Mucosa of rectum (tissue), 2 donors: ENCODE measurements around the gene DIS3L2.

Experiments used
- H3K27ac ChIP-seq, 2 donors: one replicate each; pipeline ENCODE4 v1.7.0; 2013; ENCODE audit warnings: inconsistent platforms in 2 of 2, low read depth in 2 of 2, low read length in 2 of 2
- H3K27me3 ChIP-seq, 2 donors: one replicate each; pipeline ENCODE4 v1.7.0; 2013; ENCODE audit warnings: low read length in 2 of 2; ENCODE audit not compliant: control insufficient read depth in 2 of 2, insufficient read depth in 2 of 2
- H3K36me3 ChIP-seq, 2 donors: one replicate each; pipeline ENCODE4 v1.7.0; 2013; ENCODE audit warnings: low read length in 2 of 2; ENCODE audit not compliant: control insufficient read depth in 2 of 2, insufficient read depth in 2 of 2
- H3K4me1 ChIP-seq, 2 donors: one replicate each; pipeline ENCODE4 v1.7.0; 2013; ENCODE audit warnings: low read length in 2 of 2, mild to moderate bottlenecking in 1 of 2; ENCODE audit not compliant: control insufficient read depth in 2 of 2, insufficient read depth in 2 of 2
- H3K4me3 ChIP-seq, 2 donors: one replicate each; pipeline ENCODE4 v1.7.0; 2013; ENCODE audit warnings: low read length in 2 of 2
- H3K9ac ChIP-seq, 2 donors: one replicate each; pipeline ENCODE4 v1.7.0; 2013; ENCODE audit warnings: low read length in 2 of 2, low read depth in 1 of 2, mild to moderate bottlenecking in 1 of 2
- H3K9me3 ChIP-seq, 2 donors: one replicate each; pipeline ENCODE4 v1.7.0; 2013; ENCODE audit warnings: low read length in 2 of 2; ENCODE audit not compliant: control insufficient read depth in 2 of 2
- donor health status: healthy.
- donor health status: Normal muscosa, but diverticular disease.

DIS3L2 gene

GRCh38 chr2:232216028-232216427 is 254.5 kb downstream of the DIS3L2 start:
- no peaks in the 10 kb centered on the region for H3K9me3 ChIP-seq
- H3K4me1 ChIP-seq: peaks cover 0 to 8% of the 10 kb centered on the region in 2 donors
- no peak overlapping the region for H3K27ac ChIP-seq
- H3K27me3 ChIP-seq: no peaks in the 10 kb centered on the region
- H3K4me3 ChIP-seq: no peak overlapping the region
- no peaks in the 10 kb centered on the region for H3K36me3 ChIP-seq
- no peak overlapping the region for H3K9ac ChIP-seq

DNA sequence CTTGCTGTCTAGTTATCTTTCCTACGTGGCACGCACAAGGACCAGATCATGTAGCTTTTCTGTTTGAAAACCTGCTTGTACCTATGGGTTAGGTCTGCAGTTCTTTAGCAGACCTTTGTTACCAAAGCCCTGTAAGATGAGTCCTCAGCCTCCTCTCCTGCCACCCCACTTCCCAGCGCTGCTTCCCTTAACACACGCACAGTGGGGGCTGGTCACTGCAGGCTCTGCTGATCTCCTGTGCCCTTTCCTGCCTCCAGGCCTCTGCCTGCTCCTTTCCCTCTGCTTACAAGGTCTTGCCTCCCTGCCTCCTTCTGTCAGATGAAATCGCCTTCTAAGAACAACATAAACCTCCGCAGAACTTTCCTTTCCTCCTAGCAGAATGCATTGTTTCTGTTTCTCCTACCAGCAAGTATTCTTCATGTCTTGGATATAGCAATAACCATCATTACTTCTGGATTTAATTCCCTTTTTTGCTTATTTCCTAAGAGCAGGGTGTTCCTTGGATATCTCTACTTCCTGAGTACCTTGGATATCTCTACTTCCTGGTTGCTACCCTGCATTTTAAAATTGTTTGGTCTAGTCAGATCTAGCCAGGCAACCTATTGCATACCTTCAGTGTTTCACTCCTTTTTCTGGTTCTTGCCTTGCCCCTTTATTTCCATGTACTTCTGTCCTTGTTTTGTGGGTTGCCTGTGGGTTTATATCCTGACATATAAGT is 257.4 kb downstream of the DIS3L2 start:
- Histone ChIP-seq H3K36me3 (peaks cover 0 to 3% of the 10 kb centered on the region in 2 donors), H3K9ac (no peak overlapping the region), H3K27me3 (no peaks in the 10 kb centered on the region), H3K27ac (no peak overlapping the region), H3K9me3 (no peaks in the 10 kb centered on the region), H3K4me3 (no peak overlapping the region), H3K4me1 (peaks cover 0 to 4% of the 10 kb centered on the region in 2 donors)

DNA sequence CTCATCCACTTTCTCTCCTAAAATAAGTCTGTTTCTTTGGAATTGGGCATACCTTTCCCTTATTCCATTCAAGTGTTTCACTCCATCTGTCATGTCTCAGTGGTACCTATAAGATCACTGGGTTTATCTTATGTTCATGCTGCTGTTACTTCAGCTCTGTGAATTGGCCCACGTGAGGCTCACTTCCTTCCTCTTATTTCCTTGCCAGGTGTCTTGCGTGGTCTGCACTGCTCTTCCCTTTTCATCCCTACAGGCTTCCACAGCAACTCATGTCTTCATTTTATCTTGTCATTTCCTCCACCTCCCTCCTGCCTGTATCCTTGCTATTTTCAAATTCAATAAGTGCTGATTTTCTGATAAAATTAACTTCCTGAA is 258.0 kb downstream of the DIS3L2 start:
- no peaks in the 10 kb centered on the region for H3K9me3 ChIP-seq

DNA sequence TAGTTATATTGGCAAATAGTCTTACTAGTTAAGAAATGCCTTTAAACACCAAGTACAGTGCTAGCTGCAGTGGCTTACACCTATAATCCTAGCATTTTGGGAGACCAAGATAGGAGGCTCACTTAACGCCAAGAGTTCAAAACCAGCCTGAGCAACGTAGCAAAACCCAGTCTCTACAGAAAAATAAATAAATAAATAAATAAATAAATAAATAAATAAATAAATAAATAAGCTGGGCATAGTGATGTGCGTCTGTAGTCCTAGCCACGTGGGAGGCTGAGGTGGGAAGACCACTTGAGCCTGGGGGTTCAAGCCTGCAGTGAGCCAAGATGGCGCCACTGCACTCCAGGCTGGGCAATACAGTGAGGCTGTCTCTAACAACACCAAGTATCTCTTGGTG is 258.4 kb downstream of the DIS3L2 start:
- no peaks in the 10 kb centered on the region for H3K9me3 ChIP-seq
- peaks cover 0 to 4% of the 10 kb centered on the region in 2 donors for H3K4me1 ChIP-seq
- no peaks in the 10 kb centered on the region for H3K27me3 ChIP-seq
- no peak overlapping the region for H3K4me3 ChIP-seq
- H3K9ac ChIP-seq: no peak overlapping the region
- H3K27ac ChIP-seq: no peak overlapping the region
- peaks cover 0 to 3% of the 10 kb centered on the region in 2 donors for H3K36me3 ChIP-seq

More for the DNA sequence above, 258.0 kb downstream of the DIS3L2 start:
- peaks cover 0 to 4% of the 10 kb centered on the region in 2 donors for H3K4me1 ChIP-seq
- no peak overlapping the region for H3K27ac ChIP-seq
- H3K27me3 ChIP-seq: no peaks in the 10 kb centered on the region
- H3K36me3 ChIP-seq: peaks cover 0 to 3% of the 10 kb centered on the region in 2 donors
- H3K4me3 ChIP-seq: no peak overlapping the region
- no peak overlapping the region for H3K9ac ChIP-seq

- peaks cover 0 to 3% of the 10 kb centered on the region in 2 donors for H3K36me3 ChIP-seq
- H3K4me1 ChIP-seq: peaks cover 0 to 2% of the 10 kb centered on the region in 2 donors
- no peak overlapping the region for H3K27ac ChIP-seq
- H3K4me3 ChIP-seq: no peak overlapping the region
- no peaks in the 10 kb centered on the region for H3K9me3 ChIP-seq
- H3K27me3 ChIP-seq: no peaks in the 10 kb centered on the region
- H3K9ac ChIP-seq: no peak overlapping the region
Observed at GRCh38 chr2:232225429-232225828, 263.9 kb downstream of the DIS3L2 start.

- no peak overlapping the region for H3K4me3 ChIP-seq
- peaks cover 0 to 3% of the 10 kb centered on the region in 2 donors for H3K36me3 ChIP-seq
- H3K9ac ChIP-seq: no peak overlapping the region
- peaks cover 0 to 2% of the 10 kb centered on the region in 2 donors for H3K4me1 ChIP-seq
- no peaks in the 10 kb centered on the region for H3K27me3 ChIP-seq
- H3K27ac ChIP-seq: peak overlapping the region in 1 of 2 donors; percentile 13
- no peaks in the 10 kb centered on the region for H3K9me3 ChIP-seq
Observed at GRCh38 chr2:232225895-232226294, 264.4 kb downstream of the DIS3L2 start.

- peaks cover 0 to 5% of the 10 kb centered on the region in 2 donors for H3K4me1 ChIP-seq
- H3K36me3 ChIP-seq: no peaks in the 10 kb centered on the region
- H3K27ac ChIP-seq: no peak overlapping the region
- no peaks in the 10 kb centered on the region for H3K9me3 ChIP-seq
- H3K9ac ChIP-seq: no peak overlapping the region
- no peak overlapping the region for H3K4me3 ChIP-seq
- no peaks in the 10 kb centered on the region for H3K27me3 ChIP-seq
Observed at GRCh38 chr2:232228332-232228731, 266.8 kb downstream of the DIS3L2 start.

DNA sequence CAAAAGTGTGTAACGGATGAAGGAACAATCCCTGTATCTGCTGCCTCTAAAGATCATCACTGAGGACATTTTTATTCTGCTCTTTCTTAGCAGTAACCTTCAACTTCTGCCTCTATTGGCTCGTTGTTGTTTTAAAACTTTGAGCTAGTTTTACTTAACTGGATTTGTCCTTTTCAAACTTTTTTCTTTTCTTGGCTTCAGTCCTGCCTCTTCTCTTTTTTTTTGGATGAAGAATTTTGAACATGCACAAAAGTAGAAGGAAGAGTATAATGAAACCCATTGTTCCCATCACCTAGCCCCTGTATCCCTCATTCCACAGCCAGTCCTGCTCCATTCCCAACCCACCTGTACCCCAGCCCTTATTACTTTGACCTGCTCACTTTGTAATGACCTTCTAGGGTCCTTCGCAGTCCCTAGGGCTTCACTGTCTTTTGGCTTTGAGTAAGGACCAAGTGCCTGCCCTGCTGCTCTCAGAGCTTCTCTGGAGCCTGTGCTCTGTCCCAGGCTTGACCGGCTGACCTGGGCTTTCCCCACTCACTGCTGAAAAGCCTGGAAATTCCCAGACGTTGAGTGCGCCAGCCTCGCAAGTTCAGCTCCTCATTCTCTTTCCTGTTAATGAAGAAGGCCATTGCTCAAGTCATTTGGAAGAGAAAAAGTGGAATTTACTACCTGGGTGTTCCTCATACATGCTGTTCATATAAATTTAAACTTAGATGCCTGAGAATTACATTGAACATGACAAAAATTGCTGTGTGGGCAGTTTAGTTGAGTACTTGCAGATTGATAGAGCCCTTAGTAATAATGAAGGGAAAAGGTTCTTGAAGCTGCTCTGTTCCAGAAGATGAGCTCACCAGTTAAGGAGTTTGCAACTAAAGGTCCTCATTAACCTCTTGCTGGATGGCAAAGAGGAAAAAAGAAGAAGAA is 267.7 kb downstream of the DIS3L2 start:
- Histone ChIP-seq H3K9ac (no peak overlapping the region), H3K4me3 (no peak overlapping the region), H3K27me3 (no peaks in the 10 kb centered on the region), H3K9me3 (no peaks in the 10 kb centered on the region), H3K27ac (no peak overlapping the region), H3K4me1 (peaks cover 0 to 5% of the 10 kb centered on the region in 2 donors), H3K36me3 (no peaks in the 10 kb centered on the region)

- H3K27ac ChIP-seq: no peak overlapping the region
- no peak overlapping the region for H3K9ac ChIP-seq
- H3K27me3 ChIP-seq: no peaks in the 10 kb centered on the region
- no peaks in the 10 kb centered on the region for H3K9me3 ChIP-seq
- peaks cover 0 to 5% of the 10 kb centered on the region in 2 donors for H3K4me1 ChIP-seq
- no peak overlapping the region for H3K4me3 ChIP-seq
- H3K36me3 ChIP-seq: no peaks in the 10 kb centered on the region
Observed at GRCh38 chr2:232229911-232230310, 268.4 kb downstream of the DIS3L2 start.

DNA sequence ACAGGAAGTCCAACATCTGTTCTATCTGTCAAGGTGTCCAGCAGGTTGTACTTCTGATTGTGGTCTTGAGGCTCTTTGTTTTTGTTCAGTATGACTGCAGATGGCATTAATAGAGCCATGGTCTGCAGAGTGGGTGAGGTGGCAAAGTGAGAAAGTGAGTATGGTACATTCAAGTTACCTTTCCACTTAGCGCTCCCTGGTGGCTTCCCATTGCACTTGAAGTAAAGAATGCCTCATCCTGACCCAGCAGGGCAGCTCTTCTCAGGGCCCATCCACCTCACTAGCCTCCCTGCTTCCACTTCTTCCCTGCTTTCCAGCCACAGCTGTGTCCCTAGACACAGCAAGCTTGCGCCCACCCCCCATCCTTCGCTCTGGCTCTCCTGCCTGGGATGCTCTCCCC is 269.0 kb downstream of the DIS3L2 start:
- no peak overlapping the region for H3K4me3 ChIP-seq
- H3K36me3 ChIP-seq: no peaks in the 10 kb centered on the region
- H3K4me1 ChIP-seq: peaks cover 0 to 5% of the 10 kb centered on the region in 2 donors
- no peak overlapping the region for H3K27ac ChIP-seq
- H3K27me3 ChIP-seq: no peaks in the 10 kb centered on the region
- no peaks in the 10 kb centered on the region for H3K9me3 ChIP-seq
- H3K9ac ChIP-seq: no peak overlapping the region
